ENCODE measurements around the gene LINC00237. TPM values are rescaled to one million over a fixed set of nuclear protein-coding genes. Genes with fewer than 3 reads are reported as not detected.

LINC00237 gene
- total RNA-seq, 1 donor from 2014 or later: not detected

GRCh38 chr20:21139881-21140566, 33.9 kb upstream of the LINC00237 start:
- POLR2A ChIA-PET: no interaction called here
- intact Hi-C loops (cut with micrococcal nuclease): no loop called here
- CTCF ChIA-PET: interaction anchor here (0.6 kb wide), 1 partner anchor 478 kb away, joined by 5 read pairs; no protein-coding TSS in a partner anchor

GRCh38 chr20:21137078-21137477, 30.9 kb upstream of the LINC00237 start:
- Mint-ChIP-seq H3K36me3 (ENCODE audit: low read depth) (peaks cover 63% of the 10 kb centered on the region), H3K4me1 (no peaks in the 10 kb centered on the region), H3K9me3 (no peaks in the 10 kb centered on the region), H3K27me3 (no peaks in the 10 kb centered on the region), H3K27ac (no peak overlapping the region), H3K4me3 (no peak overlapping the region)
- intact Hi-C loops (cut with micrococcal nuclease): no loop called here
- DNase-seq (no peak), ATAC-seq (ENCODE audit: low read depth) (no peak)
- TF ChIP-seq CTCF (IDR thresholded peaks at IDR 0.05): no peak
- CTCF ChIA-PET: no interaction called here
- POLR2A ChIA-PET: no interaction called here

More at GRCh38 chr20:21139881-21140566, 33.9 kb upstream of the LINC00237 start:
- no peaks in the 10 kb centered on the region for H3K27me3 Mint-ChIP-seq
- H3K4me3 Mint-ChIP-seq: no peak overlapping the region
- no peak for DNase-seq
- no peaks in the 10 kb centered on the region for H3K9me3 Mint-ChIP-seq
- no peak overlapping the region for H3K27ac Mint-ChIP-seq
- ATAC-seq (ENCODE audit: low read depth): no peak
- no peak for TF ChIP-seq CTCF (IDR thresholded peaks at IDR 0.05)
- H3K4me1 Mint-ChIP-seq: no peaks in the 10 kb centered on the region
- H3K36me3 Mint-ChIP-seq (ENCODE audit: low read depth): peaks cover 45% of the 10 kb centered on the region

GRCh38 chr20:21136015-21136732, 30.0 kb upstream of the LINC00237 start:
- CTCF ChIA-PET: no interaction called here
- no peak for TF ChIP-seq CTCF (IDR thresholded peaks at IDR 0.05)
- Mint-ChIP-seq H3K27ac (no peak overlapping the region), H3K4me3 (no peak overlapping the region), H3K4me1 (no peaks in the 10 kb centered on the region), H3K36me3 (ENCODE audit: low read depth) (peaks cover 65% of the 10 kb centered on the region), H3K9me3 (no peaks in the 10 kb centered on the region), H3K27me3 (no peaks in the 10 kb centered on the region)
- intact Hi-C loops (cut with micrococcal nuclease): no loop called here
- DNase-seq (no peak), ATAC-seq (ENCODE audit: low read depth) (no peak)
- POLR2A ChIA-PET: no interaction called here

- DNase-seq (no peak), ATAC-seq (ENCODE audit: low read depth) (no peak)
- Mint-ChIP-seq H3K4me3 (no peak overlapping the region), H3K36me3 (ENCODE audit: low read depth) (peaks cover 65% of the 10 kb centered on the region), H3K9me3 (no peaks in the 10 kb centered on the region), H3K4me1 (no peaks in the 10 kb centered on the region), H3K27me3 (no peaks in the 10 kb centered on the region), H3K27ac (no peak overlapping the region)
- TF ChIP-seq CTCF (IDR thresholded peaks at IDR 0.05): no peak
- POLR2A ChIA-PET: no interaction called here
- CTCF ChIA-PET: no interaction called here
- intact Hi-C loops (cut with micrococcal nuclease): no loop called here
Measured at GRCh38 chr20:21134883-21135493, 28.8 kb upstream of the LINC00237 start.

- no peaks in the 10 kb centered on the region for H3K9me3 Mint-ChIP-seq
- TF ChIP-seq CTCF (IDR thresholded peaks at IDR 0.05): no peak
- ATAC-seq (ENCODE audit: low read depth) (no peak), DNase-seq (no peak)
- no peak overlapping the region for H3K4me3 Mint-ChIP-seq
- intact Hi-C loops (cut with micrococcal nuclease): no loop called here
- no peaks in the 10 kb centered on the region for H3K27me3 Mint-ChIP-seq
- no peak overlapping the region for H3K27ac Mint-ChIP-seq
- no peaks in the 10 kb centered on the region for H3K4me1 Mint-ChIP-seq
- POLR2A ChIA-PET: no interaction called here
- H3K36me3 Mint-ChIP-seq (ENCODE audit: low read depth): peaks cover 62% of the 10 kb centered on the region
- CTCF ChIA-PET: no interaction called here
Measured at GRCh38 chr20:21133917-21134622, 27.9 kb upstream of the LINC00237 start.

All from activated B cell treated with CpG ODN at 0.5 μM for 24 hours (primary cell).